ENCODE results near the gene HOXC9. TPM values are rescaled to one million over a fixed set of nuclear protein-coding genes. Genes with fewer than 3 reads are reported as not detected.
A peak's percentile ranks its signal among the peaks of the same experiment; 100 is the strongest.

HOXC9 gene
- total RNA-seq, 1 experiment from 2014 or later: not detected

GRCh38 chr12:53973236-53974042 is 26.5 kb upstream of the HOXC9 start:
- Mint-ChIP-seq H3K27me3 (ENCODE audit: low read depth) (peaks cover 100% of the 10 kb centered on the region), H3K4me1 (peaks cover 19% of the 10 kb centered on the region), H3K4me3 (peak overlapping the region; percentile 64), H3K36me3 (no peaks in the 10 kb centered on the region), H3K27ac (no peak overlapping the region), H3K9me3 (no peaks in the 10 kb centered on the region)
- POLR2A ChIA-PET: no interaction called here
- TF ChIP-seq MXD4 (CRISPR knock-in tag; IDR thresholded peaks at IDR 0.05; ENCODE audit: borderline replicate concordance): no peak
- TF ChIP-seq AFF4 (CRISPR knock-in tag; IDR thresholded peaks at IDR 0.05; ENCODE audit: borderline replicate concordance): no peak
- TF ChIP-seq KAT7 (CRISPR knock-in tag; IDR thresholded peaks at IDR 0.05; ENCODE audit: borderline replicate concordance): no peak
- no peak for TF ChIP-seq ATF3 (CRISPR knock-in tag; conservative IDR thresholded peaks at IDR 0.05)
- no peak for TF ChIP-seq E2F5 (CRISPR knock-in tag; IDR thresholded peaks at IDR 0.05)
- no peak for TF ChIP-seq USF1 (CRISPR knock-in tag; IDR thresholded peaks at IDR 0.05)
- no peak for TF ChIP-seq ZNF532 (CRISPR knock-in tag; IDR thresholded peaks at IDR 0.05; ENCODE audit: borderline replicate concordance)
- no peak for TF ChIP-seq STAT6 (CRISPR knock-in tag; conservative IDR thresholded peaks at IDR 0.05; ENCODE audit: low read depth)
- peak; percentile 42 for ATAC-seq
- CTCF ChIA-PET: interaction anchor here (0.6 to 1.2 kb wide), 5 partner anchors 15 to 426 kb away, joined by 3 to 4 read pairs (median 3); partner anchors contain the start of gene HOXC8
- peak; percentile 65 for DNase-seq (ENCODE audit: low spot score)

All from WTC11 (cell line).